Measurements from ENCODE around the gene RAP1GDS1.

The RAP1GDS1 gene

GRCh38 chr4:98293104-98293887, 32.1 kb downstream of the RAP1GDS1 start:
- TF ChIP-seq EGR1 (IDR thresholded peaks at IDR 0.05) (no peak), RAD21 (IDR thresholded peaks at IDR 0.05; ENCODE audit: low read depth) (no peak), ZBTB7A (IDR thresholded peaks at IDR 0.05; ENCODE audit: low read depth) (no peak), FOXM1 (IDR thresholded peaks at IDR 0.05; ENCODE audit: borderline replicate concordance, low read depth) (no peak), CEBPB (IDR thresholded peaks at IDR 0.05) (no peak), YY1 (IDR thresholded peaks at IDR 0.05; ENCODE audit: low read depth) (no peak), TCF12 (IDR thresholded peaks at IDR 0.05; ENCODE audit: low read depth) (no peak), EP300 (IDR thresholded peaks at IDR 0.05; ENCODE audit: borderline replicate concordance) (no peak), TEAD4 (IDR thresholded peaks at IDR 0.05) (no peak), CREB1 (IDR thresholded peaks at IDR 0.05; ENCODE audit: low read depth) (no peak), TAF1 (IDR thresholded peaks at IDR 0.05; ENCODE audit: low read depth) (no peak), NFIC (IDR thresholded peaks at IDR 0.05) (no peak), REST (IDR thresholded peaks at IDR 0.05; ENCODE audit: low read depth) (no peak)
- TF ChIP-seq, protein P1, sequence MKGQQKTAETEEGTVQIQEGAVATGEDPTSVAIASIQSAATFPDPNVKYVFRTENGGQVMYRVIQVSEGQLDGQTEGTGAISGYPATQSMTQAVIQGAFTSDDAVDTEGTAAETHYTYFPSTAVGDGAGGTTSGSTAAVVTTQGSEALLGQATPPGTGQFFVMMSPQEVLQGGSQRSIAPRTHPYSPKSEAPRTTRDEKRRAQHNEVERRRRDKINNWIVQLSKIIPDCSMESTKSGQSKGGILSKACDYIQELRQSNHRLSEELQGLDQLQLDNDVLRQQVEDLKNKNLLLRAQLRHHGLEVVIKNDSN (IDR thresholded peaks at IDR 0.05), result no peak
- TF ChIP-seq, protein P2, sequence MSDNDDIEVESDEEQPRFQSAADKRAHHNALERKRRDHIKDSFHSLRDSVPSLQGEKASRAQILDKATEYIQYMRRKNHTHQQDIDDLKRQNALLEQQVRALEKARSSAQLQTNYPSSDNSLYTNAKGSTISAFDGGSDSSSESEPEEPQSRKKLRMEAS (IDR thresholded peaks at IDR 0.05), result no peak

GRCh38 chr4:98298022-98298421, 36.8 kb downstream of the RAP1GDS1 start:
- TF ChIP-seq REST (IDR thresholded peaks at IDR 0.05; ENCODE audit: low read depth) (no peak), YY1 (IDR thresholded peaks at IDR 0.05; ENCODE audit: low read depth) (no peak), TCF12 (IDR thresholded peaks at IDR 0.05; ENCODE audit: low read depth) (no peak), FOXM1 (IDR thresholded peaks at IDR 0.05; ENCODE audit: borderline replicate concordance, low read depth) (no peak), EGR1 (IDR thresholded peaks at IDR 0.05) (no peak), ZBTB7A (IDR thresholded peaks at IDR 0.05; ENCODE audit: low read depth) (no peak), NFIC (IDR thresholded peaks at IDR 0.05) (no peak)

DNA sequence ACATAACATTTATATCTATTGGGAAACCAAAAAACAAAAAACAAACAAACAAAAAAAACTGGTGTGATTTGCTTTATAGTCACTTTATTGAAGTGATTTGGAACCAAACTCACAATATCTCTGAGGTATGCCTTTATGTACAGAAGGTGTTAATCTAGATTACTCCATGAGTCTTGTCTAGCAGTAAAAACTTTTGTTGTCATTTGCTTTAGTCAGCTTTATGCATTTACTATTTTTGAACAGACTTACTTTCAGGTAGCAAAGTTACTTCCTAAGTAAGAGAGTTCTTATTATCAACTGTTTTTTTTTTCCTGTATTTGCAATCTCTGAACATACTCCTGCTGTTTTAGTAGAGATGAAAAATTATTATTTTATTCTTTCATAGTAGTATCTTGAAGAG, 39.5 kb downstream of the RAP1GDS1 start:
- TF ChIP-seq EP300 (IDR thresholded peaks at IDR 0.05; ENCODE audit: borderline replicate concordance) (no peak), TAF1 (IDR thresholded peaks at IDR 0.05; ENCODE audit: low read depth) (no peak), REST (IDR thresholded peaks at IDR 0.05; ENCODE audit: low read depth) (no peak), CEBPB (IDR thresholded peaks at IDR 0.05) (no peak)

- TF ChIP-seq, protein P2 (IDR thresholded peaks at IDR 0.05), result no peak
- TF ChIP-seq REST (IDR thresholded peaks at IDR 0.05; ENCODE audit: low read depth), result no peak
- no peak for TF ChIP-seq TCF12 (IDR thresholded peaks at IDR 0.05; ENCODE audit: low read depth)
- TF ChIP-seq, protein P1 (IDR thresholded peaks at IDR 0.05), result no peak
- TF ChIP-seq EP300 (IDR thresholded peaks at IDR 0.05; ENCODE audit: borderline replicate concordance), result no peak
- no peak for TF ChIP-seq NFIC (IDR thresholded peaks at IDR 0.05)
- no peak for TF ChIP-seq TAF1 (IDR thresholded peaks at IDR 0.05; ENCODE audit: low read depth)
- no peak for TF ChIP-seq TEAD4 (IDR thresholded peaks at IDR 0.05)
- TF ChIP-seq YY1 (IDR thresholded peaks at IDR 0.05; ENCODE audit: low read depth), result no peak
- TF ChIP-seq ZBTB7A (IDR thresholded peaks at IDR 0.05; ENCODE audit: low read depth), result no peak
- TF ChIP-seq CEBPB (IDR thresholded peaks at IDR 0.05), result no peak
- TF ChIP-seq FOXM1 (IDR thresholded peaks at IDR 0.05; ENCODE audit: borderline replicate concordance, low read depth), result no peak
- no peak for TF ChIP-seq EGR1 (IDR thresholded peaks at IDR 0.05)
- no peak for TF ChIP-seq CREB1 (IDR thresholded peaks at IDR 0.05; ENCODE audit: low read depth)
- TF ChIP-seq RAD21 (IDR thresholded peaks at IDR 0.05; ENCODE audit: low read depth), result no peak
Measured at GRCh38 chr4:98305576-98305975, 44.4 kb downstream of the RAP1GDS1 start.
